GM23338 (cell line): ENCODE measurements around the gene AGFG1. TPM values are rescaled to one million over a fixed set of nuclear protein-coding genes. Genes with fewer than 3 reads are reported as not detected.

Source experiments
- CREB1 ChIP-seq: fragments of 250-450 bp; sonication (Bioruptor Pico); IDR thresholded peaks from 2 replicates; pipeline ENCODE4 v1.5.0; 2020; ENCODE audit warnings: low read depth, mild to moderate bottlenecking, moderate library complexity
- ETS1 ChIP-seq: IDR thresholded peaks from 2 replicates; pipeline ENCODE4 v1.6.1; 2016; ENCODE audit warnings: antibody characterized with exemption
- EZH2 ChIP-seq: fragments of 200-600 bp; sonication (generic); IDR thresholded peaks from one replicate; pipeline ENCODE4 v1.8.0; 2017; ENCODE audit warnings: antibody characterized with exemption, mild to moderate bottlenecking, low read depth; ENCODE audit not compliant: unreplicated experiment
- POLR2AphosphoS5 ChIP-seq: IDR thresholded peaks from 2 replicates; pipeline ENCODE4 v1.6.1; 2016; ENCODE audit warnings: antibody characterized with exemption, low read depth
- REST ChIP-seq: IDR thresholded peaks from one replicate; pipeline ENCODE4 v1.6.1; 2018; ENCODE audit warnings: antibody characterized with exemption; ENCODE audit not compliant: unreplicated experiment
- STAT1 ChIP-seq: IDR thresholded peaks from one replicate; pipeline ENCODE4 v1.6.1; 2016; ENCODE audit warnings: antibody characterized with exemption; ENCODE audit not compliant: unreplicated experiment
- ZNF331 ChIP-seq: fragments of 250-450 bp; sonication (Bioruptor Pico); IDR thresholded peaks from 2 replicates; pipeline ENCODE4 v1.5.0; 2020; ENCODE audit warnings: low read depth, mild to moderate bottlenecking, moderate library complexity
- polyA plus RNA-seq: library from polyadenylated mRNA; unstranded; fragments of >200 nt; fragmentation: Nextera tagmentation; extraction: Ambion mirVana; gene quantifications from 2 replicates; pipeline ENCODE4 v1.2.1, GENCODE V29; 2016
- total RNA-seq: library from RNA; depleted of rRNA; stranded (reverse); fragments of >200 nt; shearing (Covaris generic); gene quantifications from 2 replicates; pipeline ENCODE4 v1.2.3, GENCODE V29; 2014
- TF ChIP-seq, protein P1 (sequence below): fragments of 250-450 bp; sonication (Bioruptor Pico); IDR thresholded peaks from 2 replicates; pipeline ENCODE4 v1.5.0; 2020; ENCODE audit warnings: mild to moderate bottlenecking, moderate library complexity

Gene AGFG1
- total and polyA plus RNA-seq, 2 experiments from 2014 or later = 14.5 to 113 TPM

- TF ChIP-seq, protein P1, sequence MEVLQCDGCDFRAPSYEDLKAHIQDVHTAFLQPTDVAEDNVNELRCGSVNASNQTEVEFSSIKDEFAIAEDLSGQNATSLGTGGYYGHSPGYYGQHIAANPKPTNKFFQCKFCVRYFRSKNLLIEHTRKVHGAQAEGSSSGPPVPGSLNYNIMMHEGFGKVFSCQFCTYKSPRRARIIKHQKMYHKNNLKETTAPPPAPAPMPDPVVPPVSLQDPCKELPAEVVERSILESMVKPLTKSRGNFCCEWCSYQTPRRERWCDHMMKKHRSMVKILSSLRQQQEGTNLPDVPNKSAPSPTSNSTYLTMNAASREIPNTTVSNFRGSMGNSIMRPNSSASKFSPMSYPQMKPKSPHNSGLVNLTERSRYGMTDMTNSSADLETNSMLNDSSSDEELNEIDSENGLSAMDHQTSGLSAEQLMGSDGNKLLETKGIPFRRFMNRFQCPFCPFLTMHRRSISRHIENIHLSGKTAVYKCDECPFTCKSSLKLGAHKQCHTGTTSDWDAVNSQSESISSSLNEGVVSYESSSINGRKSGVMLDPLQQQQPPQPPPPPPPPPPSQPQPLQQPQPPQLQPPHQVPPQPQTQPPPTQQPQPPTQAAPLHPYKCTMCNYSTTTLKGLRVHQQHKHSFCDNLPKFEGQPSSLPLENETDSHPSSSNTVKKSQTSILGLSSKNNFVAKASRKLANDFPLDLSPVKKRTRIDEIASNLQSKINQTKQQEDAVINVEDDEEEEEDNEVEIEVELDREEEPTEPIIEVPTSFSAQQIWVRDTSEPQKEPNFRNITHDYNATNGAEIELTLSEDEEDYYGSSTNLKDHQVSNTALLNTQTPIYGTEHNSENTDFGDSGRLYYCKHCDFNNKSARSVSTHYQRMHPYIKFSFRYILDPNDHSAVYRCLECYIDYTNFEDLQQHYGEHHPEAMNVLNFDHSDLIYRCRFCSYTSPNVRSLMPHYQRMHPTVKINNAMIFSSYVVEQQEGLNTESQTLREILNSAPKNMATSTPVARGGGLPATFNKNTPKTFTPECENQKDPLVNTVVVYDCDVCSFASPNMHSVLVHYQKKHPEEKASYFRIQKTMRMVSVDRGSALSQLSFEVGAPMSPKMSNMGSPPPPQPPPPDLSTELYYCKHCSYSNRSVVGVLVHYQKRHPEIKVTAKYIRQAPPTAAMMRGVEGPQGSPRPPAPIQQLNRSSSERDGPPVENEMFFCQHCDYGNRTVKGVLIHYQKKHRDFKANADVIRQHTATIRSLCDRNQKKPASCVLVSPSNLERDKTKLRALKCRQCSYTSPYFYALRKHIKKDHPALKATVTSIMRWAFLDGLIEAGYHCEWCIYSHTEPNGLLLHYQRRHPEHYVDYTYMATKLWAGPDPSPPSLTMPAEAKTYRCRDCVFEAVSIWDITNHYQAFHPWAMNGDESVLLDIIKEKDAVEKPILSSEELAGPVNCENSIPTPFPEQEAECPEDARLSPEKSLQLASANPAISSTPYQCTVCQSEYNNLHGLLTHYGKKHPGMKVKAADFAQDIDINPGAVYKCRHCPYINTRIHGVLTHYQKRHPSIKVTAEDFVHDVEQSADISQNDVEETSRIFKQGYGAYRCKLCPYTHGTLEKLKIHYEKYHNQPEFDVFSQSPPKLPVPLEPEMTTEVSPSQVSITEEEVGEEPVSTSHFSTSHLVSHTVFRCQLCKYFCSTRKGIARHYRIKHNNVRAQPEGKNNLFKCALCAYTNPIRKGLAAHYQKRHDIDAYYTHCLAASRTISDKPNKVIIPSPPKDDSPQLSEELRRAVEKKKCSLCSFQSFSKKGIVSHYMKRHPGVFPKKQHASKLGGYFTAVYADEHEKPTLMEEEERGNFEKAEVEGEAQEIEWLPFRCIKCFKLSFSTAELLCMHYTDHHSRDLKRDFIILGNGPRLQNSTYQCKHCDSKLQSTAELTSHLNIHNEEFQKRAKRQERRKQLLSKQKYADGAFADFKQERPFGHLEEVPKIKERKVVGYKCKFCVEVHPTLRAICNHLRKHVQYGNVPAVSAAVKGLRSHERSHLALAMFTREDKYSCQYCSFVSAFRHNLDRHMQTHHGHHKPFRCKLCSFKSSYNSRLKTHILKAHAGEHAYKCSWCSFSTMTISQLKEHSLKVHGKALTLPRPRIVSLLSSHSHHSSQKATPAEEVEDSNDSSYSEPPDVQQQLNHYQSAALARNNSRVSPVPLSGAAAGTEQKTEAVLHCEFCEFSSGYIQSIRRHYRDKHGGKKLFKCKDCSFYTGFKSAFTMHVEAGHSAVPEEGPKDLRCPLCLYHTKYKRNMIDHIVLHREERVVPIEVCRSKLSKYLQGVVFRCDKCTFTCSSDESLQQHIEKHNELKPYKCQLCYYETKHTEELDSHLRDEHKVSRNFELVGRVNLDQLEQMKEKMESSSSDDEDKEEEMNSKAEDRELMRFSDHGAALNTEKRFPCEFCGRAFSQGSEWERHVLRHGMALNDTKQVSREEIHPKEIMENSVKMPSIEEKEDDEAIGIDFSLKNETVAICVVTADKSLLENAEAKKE = no peak
- TF ChIP-seq ETS1 (no peak), EZH2 (no peak), CREB1 (CRISPR knock-in tag) (no peak), REST (no peak), POLR2AphosphoS5 (no peak), STAT1 (no peak), ZNF331 (no peak)
Observed at GRCh38 chr2:227477291-227477690, 5.3 kb downstream of the AGFG1 start (continued).
